IPS DF 4.7 (cell line): ENCODE data around the gene CDC42SE2.
A peak's percentile ranks its signal among the peaks of the same experiment; 100 is the strongest.
"Not testable (repeated sequence)": the region's sequence is repeated elsewhere in the genome, so short reads cannot be mapped to it uniquely, and the experiment has no call there.

Experiments used
- DNase-seq: peaks from one replicate; pipeline ENCODE4 v3.0.0-alpha.2; 2013; ENCODE audit warnings: low spot score; ENCODE audit errors: extremely low read depth

CDC42SE2 gene

GRCh38 chr5:131389096-131389868 lies 125.4 kb downstream of the CDC42SE2 start:
- no peak for DNase-seq

GRCh38 chr5:131389869-131390265 lies 126.0 kb downstream of the CDC42SE2 start:
- DNase-seq, result no peak

GRCh38 chr5:131392466-131393095 lies 128.7 kb downstream of the CDC42SE2 start:
- DNase-seq, result no peak

- no peak for DNase-seq
These were observed 129.7 kb downstream of the CDC42SE2 start for GRCh38 chr5:131393498-131393968.

GRCh38 chr5:131394128-131394527 lies 130.3 kb downstream of the CDC42SE2 start:
- DNase-seq, result no peak

GRCh38 chr5:131396015-131396414 lies 132.2 kb downstream of the CDC42SE2 start:
- DNase-seq, result no peak

GRCh38 chr5:131396630-131397273 lies 132.9 kb downstream of the CDC42SE2 start:
- no peak for DNase-seq

GRCh38 chr5:131399007-131399406 lies 135.2 kb downstream of the CDC42SE2 start:
- DNase-seq, result not testable (repeated sequence)

- no peak for DNase-seq
These were observed 136.7 kb downstream of the CDC42SE2 start for GRCh38 chr5:131400585-131400984.

- no peak for DNase-seq
These were observed 141.8 kb downstream of the CDC42SE2 start for GRCh38 chr5:131405674-131406073.

GRCh38 chr5:131406076-131406475 lies 142.2 kb downstream of the CDC42SE2 start:
- DNase-seq, result no peak

- no peak for DNase-seq
These were observed 143.3 kb downstream of the CDC42SE2 start for GRCh38 chr5:131406975-131407638.

- no peak for DNase-seq
These were observed 150.0 kb downstream of the CDC42SE2 start for GRCh38 chr5:131413605-131414559.

GRCh38 chr5:131416729-131417128 lies 152.9 kb downstream of the CDC42SE2 start:
- DNase-seq, result no peak

GRCh38 chr5:131417240-131417869 lies 153.5 kb downstream of the CDC42SE2 start:
- DNase-seq, result peak; percentile 30

- no peak for DNase-seq
These were observed 155.0 kb downstream of the CDC42SE2 start for GRCh38 chr5:131418846-131419245.

- DNase-seq, result no peak
These were observed 156.0 kb downstream of the CDC42SE2 start for GRCh38 chr5:131419877-131420276.

GRCh38 chr5:131423056-131423455 lies 159.2 kb downstream of the CDC42SE2 start:
- DNase-seq, result no peak

- no peak for DNase-seq
These were observed 162.2 kb downstream of the CDC42SE2 start for GRCh38 chr5:131426011-131426410.

- no peak for DNase-seq
These were observed 166.9 kb downstream of the CDC42SE2 start for GRCh38 chr5:131430794-131431193.
